Lung (tissue), 12 donors: ENCODE results near the gene MAPKAP1. TPM values are rescaled to one million over a fixed set of nuclear protein-coding genes. Genes with fewer than 3 reads are reported as not detected.

Source experiments
- ATAC-seq: fragments of 200-7000 bp; cut with Tn5 transposase; one replicate; pipeline ENCODE4 v1.9.1; 2020; ENCODE audit warnings: moderate number of reproducible peaks; ENCODE audit not compliant: insufficient read depth, low FRiP score
- DNase-seq, 3 donors: peaks; one replicate each; pipeline ENCODE4 v3.0.0-alpha.2; 2013 to 2017
- H3K27ac ChIP-seq, 2 donors: one replicate each; pipeline ENCODE4 v1.5.1; 2013; ENCODE audit warnings: mild to moderate bottlenecking in 2 of 2, moderate library complexity in 2 of 2, control low read depth in 1 of 2, inconsistent platforms in 1 of 2, low read depth in 1 of 2, low read length in 1 of 2
- H3K27me3 ChIP-seq, 3 donors: one replicate each; pipeline ENCODE4 v1.5.1; 2013; ENCODE audit warnings: low read length in 2 of 3; ENCODE audit not compliant: control insufficient read depth in 3 of 3, insufficient read depth in 3 of 3
- H3K36me3 ChIP-seq, 4 donors: one replicate each; pipeline ENCODE4 v1.5.1; 2013; ENCODE audit warnings: low read length in 4 of 4, mild to moderate bottlenecking in 1 of 4, moderate library complexity in 1 of 4; ENCODE audit not compliant: control insufficient read depth in 4 of 4, insufficient read depth in 4 of 4
- H3K4me1 ChIP-seq, 5 donors: one replicate each; pipeline ENCODE4 v1.5.1; 2013; ENCODE audit warnings: low read length in 5 of 5, mild to moderate bottlenecking in 2 of 5, moderate library complexity in 1 of 5; ENCODE audit not compliant: control insufficient read depth in 5 of 5, insufficient read depth in 5 of 5
- H3K4me3 ChIP-seq: one replicate; pipeline ENCODE4 v1.5.1; 2013; ENCODE audit warnings: mild to moderate bottlenecking, control low read depth, moderate library complexity
- H3K9ac ChIP-seq, 2 donors: one replicate each; pipeline ENCODE4 v1.5.1; 2013; ENCODE audit warnings: low read length in 2 of 2, control low read depth in 1 of 2; ENCODE audit not compliant: insufficient read depth in 1 of 2
- H3K9me3 ChIP-seq, 4 donors: one replicate each; pipeline ENCODE4 v1.5.1; 2013; ENCODE audit warnings: low read length in 3 of 4, mild to moderate bottlenecking in 1 of 4, moderate library complexity in 1 of 4; ENCODE audit not compliant: control insufficient read depth in 4 of 4, insufficient read depth in 3 of 4
- WGBS, 2 donors: extraction: QIAGEN DNeasy Blood & Tissue Kit; methylation state at CpG; one replicate each; pipeline ENCODE4 v1.1.7; 2013; 5-methylcytosine and 5-hydroxymethylcytosine counted together
- polyA plus RNA-seq, 2 donors: library from polyadenylated mRNA; stranded (reverse); fragments of 200-250 nt; gene quantifications; one replicate each; pipeline ENCODE4 v1.2.1, GENCODE V29; 2013
- total RNA-seq, 2 donors: library from RNA; depleted of rRNA in 1 of 2; stranded (reverse); fragments of >200 nt in 1 of 2; gene quantifications; one replicate each; pipeline ENCODE4 v1.2.1, GENCODE V29; 2014 to 2021
- TF ChIP-seq, protein P1 (sequence below): IDR thresholded peaks from 2 replicates; pipeline ENCODE4 v1.5.1; 2012; ENCODE audit warnings: mild to moderate bottlenecking; ENCODE audit errors: control extremely low read depth, extremely low read depth
- donor health status: control.
- donor health status: control.
- donor health status: Bipolar disorder and iron deficiency.
- donor health status: healthy.
- donor health status: DM: yes; HTN: yes; CAD: no.

Gene MAPKAP1
- total and polyA plus RNA-seq, 4 donors = 53.0 to 83.3 (median 66.7) TPM

DNA sequence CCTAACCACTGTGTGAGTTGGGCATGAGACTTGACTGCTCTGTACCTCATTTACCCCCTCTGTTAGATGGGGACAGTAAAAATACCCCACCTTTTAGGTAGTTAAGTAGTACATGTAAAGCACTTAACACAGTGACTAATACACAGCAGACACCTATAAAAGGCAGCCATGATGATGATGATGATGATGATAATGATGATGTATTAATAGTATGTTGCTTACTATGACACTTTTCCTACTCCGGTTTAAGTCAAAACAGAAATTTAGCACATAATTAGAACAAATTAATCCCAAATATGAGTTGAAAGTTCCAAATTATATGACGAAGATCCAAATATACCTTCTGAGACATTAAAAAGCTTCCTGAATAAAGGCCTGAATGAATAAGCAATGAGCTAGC lies 223.3 kb downstream of the MAPKAP1 start:
- H3K4me3 ChIP-seq = no peak overlapping the region
- TF ChIP-seq, protein P1, sequence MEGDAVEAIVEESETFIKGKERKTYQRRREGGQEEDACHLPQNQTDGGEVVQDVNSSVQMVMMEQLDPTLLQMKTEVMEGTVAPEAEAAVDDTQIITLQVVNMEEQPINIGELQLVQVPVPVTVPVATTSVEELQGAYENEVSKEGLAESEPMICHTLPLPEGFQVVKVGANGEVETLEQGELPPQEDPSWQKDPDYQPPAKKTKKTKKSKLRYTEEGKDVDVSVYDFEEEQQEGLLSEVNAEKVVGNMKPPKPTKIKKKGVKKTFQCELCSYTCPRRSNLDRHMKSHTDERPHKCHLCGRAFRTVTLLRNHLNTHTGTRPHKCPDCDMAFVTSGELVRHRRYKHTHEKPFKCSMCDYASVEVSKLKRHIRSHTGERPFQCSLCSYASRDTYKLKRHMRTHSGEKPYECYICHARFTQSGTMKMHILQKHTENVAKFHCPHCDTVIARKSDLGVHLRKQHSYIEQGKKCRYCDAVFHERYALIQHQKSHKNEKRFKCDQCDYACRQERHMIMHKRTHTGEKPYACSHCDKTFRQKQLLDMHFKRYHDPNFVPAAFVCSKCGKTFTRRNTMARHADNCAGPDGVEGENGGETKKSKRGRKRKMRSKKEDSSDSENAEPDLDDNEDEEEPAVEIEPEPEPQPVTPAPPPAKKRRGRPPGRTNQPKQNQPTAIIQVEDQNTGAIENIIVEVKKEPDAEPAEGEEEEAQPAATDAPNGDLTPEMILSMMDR = no peak
- ATAC-seq = no peak
- H3K36me3 ChIP-seq = peaks cover 0 to 7% (median 2%) of the 10 kb centered on the region in 4 donors
- DNase-seq = no peak
- WGBS, 2 donors = 93 to 95% methylated on average over 2 of the region's 2 CpGs
- H3K9ac ChIP-seq = no peak overlapping the region
- H3K4me1 ChIP-seq = peaks cover 0 to 5% (median 0%) of the 10 kb centered on the region in 5 donors
- no peaks in the 10 kb centered on the region for H3K9me3 ChIP-seq
- H3K27ac ChIP-seq = no peak overlapping the region
- no peaks in the 10 kb centered on the region for H3K27me3 ChIP-seq

DNA sequence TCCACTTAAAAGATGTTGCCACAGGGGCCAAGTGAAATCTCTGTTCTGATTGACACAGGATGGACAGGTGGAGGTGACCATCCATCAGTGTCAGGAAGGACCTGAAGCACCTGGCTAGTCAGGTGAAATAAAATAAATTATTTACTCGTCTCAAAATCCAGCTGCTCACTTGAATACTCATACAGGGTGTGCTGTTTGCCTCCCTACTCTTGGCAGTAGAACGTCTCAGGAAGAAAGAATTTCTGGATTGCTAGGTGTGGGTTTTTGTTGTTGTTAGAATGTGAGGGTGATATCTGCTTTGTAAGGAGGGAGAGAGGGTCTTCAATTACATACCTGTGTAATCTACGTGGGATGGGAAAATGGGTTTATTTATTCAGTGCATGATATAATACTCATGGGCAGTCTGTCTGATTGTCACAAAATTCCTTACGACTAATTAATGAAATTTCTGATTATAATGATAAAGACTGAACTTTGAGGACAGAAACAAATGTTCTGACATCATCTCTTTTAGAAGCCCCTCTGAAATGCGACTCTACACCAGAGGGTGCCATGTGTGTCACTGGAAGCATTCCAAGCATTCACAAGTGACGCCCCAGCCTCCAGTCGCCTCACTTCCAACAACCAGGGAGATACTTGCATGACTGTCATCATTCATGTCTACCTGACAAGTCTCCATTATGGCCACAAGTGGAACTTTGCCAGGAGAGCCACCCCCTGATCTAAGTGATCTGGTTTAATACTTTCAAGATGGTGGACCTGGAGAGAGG lies 227.0 kb downstream of the MAPKAP1 start:
- ATAC-seq (no peak), DNase-seq (no peak)
- no peaks in the 10 kb centered on the region for H3K27me3 ChIP-seq
- TF ChIP-seq, protein P1 = no peak
- 83 to 94% methylated on average over 7 of the region's 7 CpGs for WGBS, 2 donors
- H3K4me1 ChIP-seq = peaks cover 0 to 5% (median 0%) of the 10 kb centered on the region in 5 donors
- peaks cover 0 to 10% (median 4%) of the 10 kb centered on the region in 4 donors for H3K36me3 ChIP-seq
- H3K4me3 ChIP-seq = no peak overlapping the region
- H3K9me3 ChIP-seq = no peaks in the 10 kb centered on the region
- H3K9ac ChIP-seq = no peak overlapping the region
- H3K27ac ChIP-seq = no peak overlapping the region

DNA sequence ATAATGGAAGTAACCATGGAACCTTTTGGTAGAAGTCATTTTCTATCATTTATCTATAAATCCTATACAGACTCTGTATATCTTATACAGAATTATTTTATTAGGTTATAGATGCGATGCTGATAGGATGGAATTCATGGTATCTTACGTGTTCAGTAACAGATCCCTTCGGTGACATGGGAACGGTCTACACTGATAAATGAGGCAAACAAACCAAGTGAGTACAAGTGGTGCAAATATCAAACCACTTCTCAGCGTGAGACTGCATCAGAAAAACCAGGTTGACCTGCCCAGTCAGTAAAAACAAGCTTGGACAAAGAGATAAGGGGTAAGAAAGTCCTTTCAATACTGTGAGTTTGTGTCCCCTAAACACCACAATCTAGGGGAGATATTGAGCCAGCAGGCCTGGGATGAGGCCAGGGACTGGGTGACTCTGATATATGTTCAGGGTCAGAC lies 229.9 kb downstream of the MAPKAP1 start:
- ATAC-seq = no peak
- Histone ChIP-seq H3K9ac (no peak overlapping the region), H3K27ac (no peak overlapping the region), H3K27me3 (no peaks in the 10 kb centered on the region), H3K36me3 (peaks cover 0 to 5% (median 2%) of the 10 kb centered on the region in 4 donors), H3K4me3 (no peak overlapping the region), H3K9me3 (no peaks in the 10 kb centered on the region), H3K4me1 (peaks cover 6 to 28% (median 24%) of the 10 kb centered on the region in 5 donors)
- 82 to 90% methylated on average over 5 of the region's 5 CpGs for WGBS, 2 donors
- TF ChIP-seq, protein P1 = no peak
- DNase-seq = no peak
